Caco-2 (cell line): ENCODE measurements around the gene NFATC1. TPM values are rescaled to one million over a fixed set of nuclear protein-coding genes. Genes with fewer than 3 reads are reported as not detected.

Experiments
- BruUV-seq: library from RNA; stranded (reverse); fragments of 400-500 nt; replicated peaks from 2 replicates; lab custom pipeline; 2021; lab: Mats Ljungman, UMichigan
- CTCF ChIA-PET: fragments of 300-600 bp; sonication (Branson Sonifier 250); formaldehyde crosslinking; loops from one replicate; lab custom pipeline; 2022; ENCODE audit warnings: antibody characterized with exemption; lab: Charles Lee
- POLR2A ChIA-PET: fragments of 300-600 bp; sonication (Branson Sonifier 250); formaldehyde crosslinking; loops from one replicate; lab custom pipeline; 2022; ENCODE audit warnings: antibody characterized with exemption; lab: Charles Lee
- DNase-seq, 2 experiments: peaks; one replicate each; pipeline versions ENCODE4 v3.0.0 to v3.0.0-alpha.2; 2020 to 2022
- H3K27me3 ChIP-seq: replicated peaks from 2 replicates; pipeline ENCODE4 v1.6.0; 2011; ENCODE audit warnings: low read length; ENCODE audit not compliant: control insufficient read depth, insufficient read depth
- H3K36me3 ChIP-seq: 2 replicates; pipeline ENCODE4 v1.5.1; 2011; ENCODE audit warnings: low read length; ENCODE audit not compliant: control insufficient read depth, insufficient read depth
- H3K4me1 ChIP-seq: fragments of 250-450 bp; sonication (Bioruptor Pico); 2 replicates; pipeline ENCODE4 v1.5.1; 2020; ENCODE audit warnings: mild to moderate bottlenecking
- H3K4me3 ChIP-seq: 2 replicates; pipeline ENCODE4 v1.5.1; 2011; ENCODE audit warnings: low read depth, mild to moderate bottlenecking, control low read depth, low read length
- H3K9me3 ChIP-seq: fragments of 250-450 bp; sonication (Bioruptor Pico); 2 replicates; pipeline ENCODE4 v1.5.1; 2020; ENCODE audit warnings: mild to moderate bottlenecking, moderate library complexity
- H3K27ac Mint-ChIP-seq: one replicate; pipeline ENCODE4 v1.8.0; 2022; ENCODE audit warnings: mixed read lengths; ENCODE audit not compliant: unreplicated experiment
- H3K27me3 Mint-ChIP-seq: one replicate; pipeline ENCODE4 v1.8.0; 2022; ENCODE audit warnings: mixed read lengths; ENCODE audit not compliant: insufficient read depth, unreplicated experiment
- H3K36me3 Mint-ChIP-seq: one replicate; pipeline ENCODE4 v1.8.0; 2022; ENCODE audit warnings: mild to moderate bottlenecking, mixed read lengths; ENCODE audit not compliant: insufficient read depth, unreplicated experiment
- H3K4me1 Mint-ChIP-seq: one replicate; pipeline ENCODE4 v1.8.0; 2022; ENCODE audit warnings: low read depth, mixed read lengths; ENCODE audit not compliant: unreplicated experiment
- H3K4me3 Mint-ChIP-seq: one replicate; pipeline ENCODE4 v1.8.0; 2022; ENCODE audit warnings: mild to moderate bottlenecking, moderate library complexity, mixed read lengths; ENCODE audit not compliant: unreplicated experiment
- H3K9me3 Mint-ChIP-seq: one replicate; pipeline ENCODE4 v1.8.0; 2022; ENCODE audit warnings: mixed read lengths; ENCODE audit not compliant: unreplicated experiment
- intact Hi-C: fragments of 100-400 bp; cut with micrococcal nuclease; formaldehyde crosslinking; loops from one replicate; pipeline ENCODE4 v1.10.0; 2022; ENCODE audit not compliant: unreplicated experiment
- total RNA-seq: library from RNA; stranded (reverse); gene quantifications from 2 replicates; pipeline ENCODE4 v1.2.3, GENCODE V29; 2022
- TF ChIP-seq, protein P1 (sequence below), 2 experiments: fragments of 200-600 bp in 1 of 2; IDR thresholded peaks; 1 replicate in 1 of 2; 2 replicates in 1 of 2; pipeline versions ENCODE4 v1.5.1 to v1.8.0; 2011 to 2022; ENCODE audit warnings: antibody characterized with exemption in 1 of 2, control low read depth in 1 of 2, inconsistent platforms in 1 of 2, low read depth in 1 of 2, low read length in 1 of 2, mild to moderate bottlenecking in 1 of 2, moderate library complexity in 1 of 2; ENCODE audit not compliant: insufficient read depth in 1 of 2, severe bottlenecking in 1 of 2, unreplicated experiment in 1 of 2

NFATC1 gene
- total RNA-seq, 1 experiment from 2014 or later, result 0.66 TPM

GRCh38 chr18:79442508-79443221, 46.9 kb downstream of the NFATC1 start:
- Histone ChIP-seq H3K9me3 (no peaks in the 10 kb centered on the region), H3K4me3 (no peak overlapping the region), H3K4me1 (no peaks in the 10 kb centered on the region), H3K27me3 (no peaks in the 10 kb centered on the region), H3K36me3 (no peaks in the 10 kb centered on the region)
- POLR2A ChIA-PET, result no interaction called here
- CTCF ChIA-PET, result no interaction called here
- Mint-ChIP-seq H3K9me3 (no peaks in the 10 kb centered on the region), H3K27ac (no peak overlapping the region), H3K4me1 (no peaks in the 10 kb centered on the region), H3K4me3 (no peak overlapping the region), H3K36me3 (no peaks in the 10 kb centered on the region), H3K27me3 (no peaks in the 10 kb centered on the region)
- no TSS peak for BruUV-seq
- TF ChIP-seq, protein P1, sequence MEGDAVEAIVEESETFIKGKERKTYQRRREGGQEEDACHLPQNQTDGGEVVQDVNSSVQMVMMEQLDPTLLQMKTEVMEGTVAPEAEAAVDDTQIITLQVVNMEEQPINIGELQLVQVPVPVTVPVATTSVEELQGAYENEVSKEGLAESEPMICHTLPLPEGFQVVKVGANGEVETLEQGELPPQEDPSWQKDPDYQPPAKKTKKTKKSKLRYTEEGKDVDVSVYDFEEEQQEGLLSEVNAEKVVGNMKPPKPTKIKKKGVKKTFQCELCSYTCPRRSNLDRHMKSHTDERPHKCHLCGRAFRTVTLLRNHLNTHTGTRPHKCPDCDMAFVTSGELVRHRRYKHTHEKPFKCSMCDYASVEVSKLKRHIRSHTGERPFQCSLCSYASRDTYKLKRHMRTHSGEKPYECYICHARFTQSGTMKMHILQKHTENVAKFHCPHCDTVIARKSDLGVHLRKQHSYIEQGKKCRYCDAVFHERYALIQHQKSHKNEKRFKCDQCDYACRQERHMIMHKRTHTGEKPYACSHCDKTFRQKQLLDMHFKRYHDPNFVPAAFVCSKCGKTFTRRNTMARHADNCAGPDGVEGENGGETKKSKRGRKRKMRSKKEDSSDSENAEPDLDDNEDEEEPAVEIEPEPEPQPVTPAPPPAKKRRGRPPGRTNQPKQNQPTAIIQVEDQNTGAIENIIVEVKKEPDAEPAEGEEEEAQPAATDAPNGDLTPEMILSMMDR (IDR thresholded peaks at IDR 0.05; ENCODE audit: insufficient read depth in 1 of 2, low read depth in 1 of 2, low read length in 1 of 2, severe bottlenecking in 1 of 2, unreplicated experiment in 1 of 2), result no peak
- DNase-seq, result no peak
- intact Hi-C loops, result no loop called here

GRCh38 chr18:79445221-79445620, 49.5 kb downstream of the NFATC1 start:
- Histone ChIP-seq H3K36me3 (no peaks in the 10 kb centered on the region), H3K27me3 (no peaks in the 10 kb centered on the region), H3K4me1 (no peaks in the 10 kb centered on the region), H3K4me3 (no peak overlapping the region), H3K9me3 (no peaks in the 10 kb centered on the region)
- intact Hi-C loops, result no loop called here
- H3K27ac Mint-ChIP-seq, result no peak overlapping the region
- no peaks in the 10 kb centered on the region for H3K27me3 Mint-ChIP-seq
- ChIA-PET CTCF (no interaction called here), POLR2A (no interaction called here)
- TF ChIP-seq, protein P1 (IDR thresholded peaks at IDR 0.05; ENCODE audit: insufficient read depth in 1 of 2, low read depth in 1 of 2, low read length in 1 of 2, severe bottlenecking in 1 of 2, unreplicated experiment in 1 of 2), result no peak
- H3K9me3 Mint-ChIP-seq, result no peaks in the 10 kb centered on the region
- H3K4me1 Mint-ChIP-seq, result no peaks in the 10 kb centered on the region
- DNase-seq, result no peak
- H3K36me3 Mint-ChIP-seq, result no peaks in the 10 kb centered on the region
- no TSS peak for BruUV-seq
- H3K4me3 Mint-ChIP-seq, result no peak overlapping the region

- CTCF ChIA-PET, result no interaction called here
- POLR2A ChIA-PET, result no interaction called here
- H3K27me3 Mint-ChIP-seq, result no peaks in the 10 kb centered on the region
- no peaks in the 10 kb centered on the region for H3K4me1 Mint-ChIP-seq
- intact Hi-C loops, result no loop called here
- H3K27ac Mint-ChIP-seq, result no peak overlapping the region
- TF ChIP-seq, protein P1 (IDR thresholded peaks at IDR 0.05; ENCODE audit: insufficient read depth in 1 of 2, low read depth in 1 of 2, low read length in 1 of 2, severe bottlenecking in 1 of 2, unreplicated experiment in 1 of 2), result no peak
- Histone ChIP-seq H3K4me3 (no peak overlapping the region), H3K4me1 (no peaks in the 10 kb centered on the region), H3K9me3 (no peaks in the 10 kb centered on the region), H3K36me3 (no peaks in the 10 kb centered on the region), H3K27me3 (no peaks in the 10 kb centered on the region)
- DNase-seq, result no peak
- BruUV-seq, result no TSS peak
- H3K9me3 Mint-ChIP-seq, result no peaks in the 10 kb centered on the region
- no peaks in the 10 kb centered on the region for H3K36me3 Mint-ChIP-seq
- H3K4me3 Mint-ChIP-seq, result no peak overlapping the region
Observed at GRCh38 chr18:79445696-79446561, 50.2 kb downstream of the NFATC1 start.
